GM20000 (cell line): Measurements from ENCODE around the gene ITGA2.

ENCODE experiments used
- DNase-seq: peaks from one replicate; pipeline ENCODE4 v3.0.0; 2012; ENCODE audit warnings: low spot score
- CTCF ChIP-seq: IDR thresholded peaks from 2 replicates; pipeline ENCODE4 v1.5.1; 2012; ENCODE audit warnings: mild to moderate bottlenecking, control low read depth; ENCODE audit errors: extremely low read depth, missing control alignments

The ITGA2 gene

GRCh38 chr5:53095217-53095616 lies 106.1 kb downstream of the ITGA2 start:
- DNase-seq: no peak
- TF ChIP-seq CTCF: no peak

GRCh38 chr5:53095931-53096525 lies 106.9 kb downstream of the ITGA2 start:
- TF ChIP-seq CTCF: peak; percentile 58
- DNase-seq: peak; percentile 38

- DNase-seq: no peak
- no peak for TF ChIP-seq CTCF
Measured at GRCh38 chr5:53099546-53099945, 110.4 kb downstream of the ITGA2 start.

GRCh38 chr5:53100606-53101005 lies 111.5 kb downstream of the ITGA2 start:
- no peak for DNase-seq
- TF ChIP-seq CTCF: no peak

GRCh38 chr5:53105611-53106300 lies 116.6 kb downstream of the ITGA2 start:
- TF ChIP-seq CTCF: no peak
- no peak for DNase-seq

- no peak for DNase-seq
Measured at GRCh38 chr5:53109056-53109442, 119.9 kb downstream of the ITGA2 start.

More at GRCh38 chr5:53109056-53109442, 119.9 kb downstream of the ITGA2 start:
- no peak for TF ChIP-seq CTCF
